GM12891 (cell line): ENCODE results near the gene SUPT20H. TPM values are rescaled to one million over a fixed set of nuclear protein-coding genes. Genes with fewer than 3 reads are reported as not detected.
A peak's percentile ranks its signal among the peaks of the same experiment; 100 is the strongest.

Experiments used
- DNase-seq: peaks from one replicate; pipeline ENCODE4 v3.0.0; 2011; ENCODE audit warnings: low spot score; ENCODE audit not compliant: insufficient read length
- FAIRE-seq: peaks from 2 replicates; lab custom pipeline; 2011; peaks lifted over from hg19 to GRCh38; lab: Jason Lieb, UNC
- PAX5 ChIP-seq: IDR thresholded peaks from 2 replicates; pipeline ENCODE4 v1.6.1; 2011; ENCODE audit warnings: low read length, moderate library complexity, mild to moderate bottlenecking; ENCODE audit not compliant: insufficient read depth, severe bottlenecking
- POLR2A ChIP-seq: IDR thresholded peaks from 2 replicates; pipeline ENCODE4 v1.6.1; 2011; ENCODE audit warnings: low read depth, low read length, control low read depth
- POLR2AphosphoS5 ChIP-seq: IDR thresholded peaks from 2 replicates; pipeline ENCODE4 v1.6.1; 2011; ENCODE audit warnings: low read depth, low read length, control low read depth
- POU2F2 ChIP-seq: IDR thresholded peaks from 2 replicates; pipeline ENCODE4 v1.6.1; 2011; ENCODE audit warnings: low read depth, mild to moderate bottlenecking, control low read depth, low read length, moderate library complexity
- SPI1 ChIP-seq: IDR thresholded peaks from 2 replicates; pipeline ENCODE4 v1.6.1; 2011; ENCODE audit warnings: low read depth, low read length, control low read depth
- TAF1 ChIP-seq: IDR thresholded peaks from 2 replicates; pipeline ENCODE4 v1.6.1; 2011; ENCODE audit warnings: low read depth, low read length, control low read depth
- polyA plus RNA-seq: library from polyadenylated mRNA; unstranded; fragments of >200 nt; gene quantifications from one replicate; pipeline ENCODE4 v1.2.1, GENCODE V29; 2012; ENCODE audit warnings: low read depth, missing spikeins, inconsistent platforms; ENCODE audit not compliant: missing spikeins

Gene SUPT20H
- 28.0 TPM for polyA plus RNA-seq

DNA sequence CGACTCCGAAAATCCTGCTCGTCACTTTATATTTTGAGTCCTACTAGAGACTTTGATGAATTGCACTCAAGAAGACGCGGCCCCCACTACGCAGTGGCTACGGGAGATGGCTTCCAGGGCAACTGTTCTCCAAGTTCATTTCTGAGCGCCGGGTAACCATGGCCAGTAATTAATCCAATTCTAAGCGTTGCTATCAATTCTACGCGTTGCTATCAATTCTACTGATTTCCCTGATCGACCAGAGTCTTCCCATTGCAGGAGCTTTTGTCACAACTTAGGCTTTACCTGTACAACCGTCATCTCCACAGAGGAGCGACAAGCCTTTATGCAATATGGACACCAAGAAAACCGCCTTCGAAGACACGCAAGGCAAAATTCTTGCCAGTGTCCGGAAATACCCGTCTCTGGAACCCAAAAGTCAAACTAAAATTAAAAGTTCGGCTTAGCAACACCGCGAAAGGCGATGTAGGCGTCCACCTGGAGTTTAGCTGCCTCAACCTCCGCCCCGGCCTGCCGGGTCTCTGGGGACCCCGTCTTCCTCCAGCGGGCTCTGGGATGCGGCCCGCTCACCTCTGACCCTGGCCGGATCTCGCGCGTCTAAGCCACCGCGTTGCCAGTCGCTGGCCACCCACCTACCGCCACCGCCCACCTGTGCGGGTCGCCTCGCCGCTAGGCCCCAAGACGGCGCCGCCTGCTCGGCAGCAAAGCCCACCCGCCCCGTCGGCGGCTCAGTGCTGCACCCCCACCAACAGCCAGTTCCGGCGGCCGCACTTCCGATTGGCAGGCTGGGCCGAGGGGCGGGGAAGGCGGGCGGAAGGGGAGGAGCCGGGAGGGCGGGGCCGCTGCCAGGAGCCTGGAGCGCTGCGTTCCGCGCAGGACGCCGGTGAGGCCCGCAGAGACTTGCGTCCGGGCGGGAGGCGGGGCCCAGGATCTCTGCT is at the start of gene SUPT20H:
TSS of gene SUPT20H (minus strand) at position 779 of the 938 bp plus-strand sequence. CDS start 8,198 bp downstream, outside the sequence.
- FAIRE-seq (peak; percentile 94), DNase-seq (peak; percentile 75)
- TF ChIP-seq POLR2AphosphoS5 (peak; percentile 86), SPI1 (no peak), POU2F2 (peak; percentile 21; the same call in 1 of the 2 replicates), TAF1 (peak; percentile 26; the same call in 1 of the 2 replicates), POLR2A (peak; percentile 52; the same call in 1 of the 2 replicates), PAX5 (no peak)

DNA sequence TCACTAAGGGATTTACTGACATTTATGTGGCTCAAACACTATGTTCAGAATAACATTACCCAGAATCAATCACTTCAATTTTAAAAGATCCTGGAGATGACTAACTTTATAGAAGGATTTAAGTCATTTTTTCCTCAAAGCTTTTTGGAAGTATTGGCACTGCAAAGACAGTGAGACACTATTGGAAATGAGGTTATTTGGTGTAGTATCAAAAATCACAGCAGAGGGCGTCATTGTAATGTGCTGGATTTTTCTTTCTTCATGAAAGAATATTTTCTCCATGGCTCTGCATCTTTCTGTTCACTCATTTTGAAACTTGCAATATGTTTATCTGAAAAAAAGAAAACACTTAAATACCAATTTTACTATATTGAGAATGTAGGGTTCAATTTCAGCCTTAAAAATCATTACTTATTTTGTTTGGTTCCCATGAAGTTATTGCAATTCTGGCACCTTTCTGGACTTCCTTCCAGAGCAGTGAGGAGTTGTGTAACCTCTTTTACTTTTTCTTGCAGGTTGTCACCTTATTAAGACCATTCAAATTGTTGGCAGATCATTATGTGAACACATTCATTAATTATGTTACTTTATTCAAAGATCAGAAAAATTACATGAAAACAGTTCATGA is 49.7 kb upstream of the SUPT20H start:
- TF ChIP-seq PAX5 (no peak), TAF1 (no peak), POLR2AphosphoS5 (no peak), POU2F2 (no peak), POLR2A (no peak), SPI1 (no peak)
- DNase-seq (no peak), FAIRE-seq (no peak)

DNA sequence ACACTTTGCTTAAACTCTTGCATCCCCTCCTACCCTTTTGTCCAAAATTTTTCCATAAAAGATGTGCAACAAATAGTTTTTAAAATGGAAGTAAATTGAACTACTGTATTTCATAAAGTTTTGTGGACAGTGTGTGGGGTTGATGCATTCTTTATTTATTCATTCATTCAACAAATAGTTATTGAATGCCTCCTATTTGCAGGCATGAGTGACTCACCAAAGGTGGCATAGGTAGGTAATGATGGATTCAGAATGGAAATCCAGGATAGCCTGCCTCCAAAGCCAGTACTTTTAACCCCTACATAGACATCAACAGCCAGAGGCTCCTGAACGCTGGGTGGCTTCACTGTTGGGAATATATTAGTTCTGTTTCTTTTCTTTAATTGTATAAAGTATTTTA is 48.4 kb upstream of the SUPT20H start:
- FAIRE-seq, result no peak
- TF ChIP-seq SPI1, result no peak
- no peak for TF ChIP-seq TAF1
- no peak for TF ChIP-seq PAX5
- no peak for TF ChIP-seq POLR2A
- no peak for TF ChIP-seq POU2F2
- TF ChIP-seq POLR2AphosphoS5, result no peak
- no peak for DNase-seq

DNA sequence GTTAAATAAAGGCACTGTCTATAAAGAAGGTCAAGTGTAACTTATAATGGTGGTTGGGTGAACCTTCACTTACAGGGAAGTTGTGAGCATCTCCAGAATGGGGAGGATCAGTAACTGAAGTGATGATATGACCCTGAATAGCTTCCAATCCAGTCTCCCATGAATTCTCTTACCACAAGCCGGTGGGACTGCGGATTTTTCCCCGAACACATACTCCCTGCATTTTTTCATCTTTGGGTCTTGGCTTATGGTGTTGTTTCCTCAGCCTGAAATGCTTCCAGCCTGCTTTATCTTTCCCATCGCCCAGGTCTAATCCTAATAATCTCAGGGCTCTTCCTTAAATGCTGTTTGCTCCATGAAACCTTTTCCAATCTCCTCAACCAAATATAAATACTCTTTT is 48.0 kb upstream of the SUPT20H start:
- DNase-seq, result no peak
- FAIRE-seq, result no peak
- TF ChIP-seq POU2F2 (no peak), PAX5 (no peak), POLR2AphosphoS5 (no peak), TAF1 (no peak)

DNA sequence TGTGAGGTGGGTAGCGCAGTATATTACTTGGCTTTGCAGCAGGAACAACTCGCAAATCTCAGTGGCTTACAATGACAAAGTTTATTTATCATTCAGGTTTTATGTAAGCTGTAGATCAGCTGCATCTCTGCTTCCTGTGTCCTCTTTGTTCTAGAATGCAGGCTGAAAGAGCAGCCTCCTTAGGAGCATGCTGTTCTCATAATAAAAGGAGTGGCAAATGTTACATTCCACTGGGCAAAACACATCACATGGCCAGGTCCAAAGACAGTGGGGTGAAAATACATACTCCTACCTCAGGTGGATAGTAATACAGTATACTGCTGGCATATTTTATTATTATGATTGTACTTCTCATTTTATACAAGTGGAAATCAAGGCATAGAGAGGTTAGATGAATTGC is 47.2 kb upstream of the SUPT20H start:
- TF ChIP-seq TAF1 (no peak), POLR2A (no peak), POU2F2 (no peak), SPI1 (no peak), POLR2AphosphoS5 (no peak), PAX5 (no peak)
- FAIRE-seq (no peak), DNase-seq (no peak)

DNA sequence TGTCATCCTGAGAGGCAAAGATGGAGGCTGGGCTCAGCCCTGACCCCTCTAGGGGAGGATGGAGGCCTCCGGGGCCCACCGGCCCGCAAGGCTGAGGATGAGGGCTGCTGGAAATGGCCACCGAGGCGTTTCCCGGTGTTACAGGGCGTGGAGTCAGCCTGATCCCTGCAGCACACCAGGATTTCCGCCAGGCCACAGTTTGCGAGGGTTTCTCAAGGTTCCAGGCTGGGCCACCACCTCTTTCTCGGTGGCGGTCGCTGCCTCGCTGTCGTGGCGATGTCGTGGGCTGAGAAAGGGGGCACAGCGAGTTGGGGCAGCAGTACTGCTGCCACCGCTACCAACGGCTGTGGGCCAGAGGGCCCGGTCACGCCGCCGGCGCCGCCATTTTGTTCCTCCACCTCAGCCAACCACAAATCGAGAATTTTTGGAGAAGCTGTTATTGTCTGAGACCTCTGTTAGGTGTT is 45.8 kb upstream of the SUPT20H start, which contains the start of gene CSNK1A1L:
TSS of gene CSNK1A1L (minus strand) at position 414 of the 464 bp plus-strand sequence. CDS start at position 6, 408 bp downstream.
- TF ChIP-seq PAX5, result no peak
- FAIRE-seq, result no peak
- DNase-seq, result no peak

DNA sequence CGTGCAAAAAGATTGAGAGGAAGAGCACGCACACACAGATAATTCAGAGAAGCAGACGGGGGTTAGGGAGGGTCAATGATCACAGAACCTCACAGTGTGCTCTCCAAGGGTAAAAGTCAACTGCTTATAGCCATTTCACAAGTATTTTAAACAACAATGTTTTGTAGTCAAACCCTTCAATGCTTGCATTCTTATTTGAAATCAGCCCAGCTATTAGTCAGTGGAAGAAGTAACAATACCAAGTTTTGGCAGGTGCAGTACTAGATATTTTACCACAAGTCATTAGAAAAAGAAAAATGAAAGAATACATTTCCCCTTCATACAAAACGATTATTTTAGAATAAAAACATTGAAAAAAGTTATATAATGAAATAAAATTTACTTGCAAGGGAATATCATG is 43.4 kb upstream of the SUPT20H start:
- no peak for DNase-seq
- no peak for TF ChIP-seq POLR2AphosphoS5
- FAIRE-seq, result no peak

DNA sequence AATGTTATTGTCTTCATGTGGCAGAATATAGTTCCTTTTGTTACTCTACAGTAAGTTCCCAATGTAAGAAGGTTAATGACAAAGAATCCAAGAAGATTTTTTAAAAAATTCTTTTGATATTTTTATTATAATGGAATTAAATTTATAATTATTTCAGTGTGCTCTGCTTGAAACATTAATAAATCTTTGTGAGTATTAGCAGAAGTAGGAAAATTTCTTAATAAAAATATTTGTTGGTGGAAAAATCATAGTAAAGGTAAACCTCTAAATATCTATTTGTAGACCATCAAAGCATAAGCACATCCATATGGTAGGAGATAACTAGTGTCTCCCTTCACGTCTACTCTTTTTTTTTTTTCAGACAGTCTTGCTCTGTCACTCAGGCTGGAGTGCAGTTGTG is 41.7 kb upstream of the SUPT20H start:
- DNase-seq (no peak), FAIRE-seq (no peak)
- TF ChIP-seq POLR2A, result no peak
- no peak for TF ChIP-seq SPI1
- no peak for TF ChIP-seq POU2F2
- no peak for TF ChIP-seq TAF1
- TF ChIP-seq PAX5, result no peak
- no peak for TF ChIP-seq POLR2AphosphoS5

DNA sequence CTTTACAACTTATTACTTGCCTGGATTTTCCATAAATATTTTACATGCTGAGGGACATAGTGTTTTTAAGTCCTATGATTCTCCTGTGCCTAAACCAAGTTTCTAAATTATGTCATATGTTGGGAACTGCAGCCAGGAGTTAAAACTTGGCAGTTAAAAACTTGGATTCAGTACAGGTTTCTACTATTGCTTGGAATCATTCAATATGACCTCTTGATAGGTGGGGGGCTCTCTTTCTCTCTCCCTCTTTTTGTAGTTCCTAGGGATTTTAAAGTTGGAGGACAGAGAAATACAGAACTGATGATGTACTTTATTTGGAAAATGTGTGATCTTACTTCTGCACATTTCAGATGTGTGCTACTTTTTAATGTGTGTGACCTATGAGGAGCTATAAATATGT is 41.2 kb upstream of the SUPT20H start:
- no peak for TF ChIP-seq TAF1
- no peak for TF ChIP-seq POU2F2
- no peak for TF ChIP-seq PAX5
- no peak for TF ChIP-seq POLR2A
- TF ChIP-seq POLR2AphosphoS5, result no peak
- no peak for TF ChIP-seq SPI1
- FAIRE-seq, result no peak
- DNase-seq, result no peak

DNA sequence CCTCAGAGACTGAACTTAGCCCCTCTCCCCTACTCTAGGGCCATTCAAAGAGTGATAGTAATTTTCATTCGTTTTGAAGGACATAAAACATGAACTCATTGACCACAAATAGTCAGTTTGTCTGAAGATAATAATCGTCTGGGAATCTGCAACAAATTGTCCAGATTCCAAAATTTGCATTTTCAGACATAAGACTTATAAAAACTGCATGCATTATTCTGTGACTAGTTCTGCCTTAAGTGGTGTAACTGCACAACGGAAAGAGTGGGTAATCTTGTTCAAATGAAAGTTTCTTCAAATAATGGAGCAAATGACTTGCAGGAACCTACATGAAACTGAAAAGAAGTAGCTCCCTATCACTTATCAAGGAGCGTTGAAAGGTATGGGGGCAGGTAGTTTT is 37.6 kb upstream of the SUPT20H start:
- FAIRE-seq (no peak), DNase-seq (no peak)
- no peak for TF ChIP-seq POLR2A
- no peak for TF ChIP-seq PAX5
- no peak for TF ChIP-seq SPI1
